Transverse colon (tissue), 4 donors: ENCODE data around the gene NFYA. TPM values are rescaled to one million over a fixed set of nuclear protein-coding genes. Genes with fewer than 3 reads are reported as not detected.

Experiments
- DNase-seq: peaks from one replicate; pipeline ENCODE4 v3.0.0-alpha.2; 2019
- H3K27ac ChIP-seq, 4 donors: fragments of 200-600 bp; sonication (generic); 2 replicates each; pipeline ENCODE4 v1.5.1; 2016 to 2018; ENCODE audit warnings: inconsistent platforms in 4 of 4
- H3K27me3 ChIP-seq: fragments of 200-600 bp; sonication (generic); 2 replicates; pipeline ENCODE4 v1.5.1; 2017; ENCODE audit warnings: inconsistent platforms
- H3K36me3 ChIP-seq, 4 donors: fragments of 200-600 bp; sonication (generic); 2 replicates each; pipeline ENCODE4 v1.5.1; 2017 to 2019; ENCODE audit warnings: inconsistent platforms in 4 of 4
- H3K4me1 ChIP-seq, 4 donors: fragments of 200-600 bp; sonication (generic); 2 replicates each; pipeline ENCODE4 v1.5.1; 2017 to 2020; ENCODE audit warnings: inconsistent platforms in 4 of 4
- H3K4me3 ChIP-seq, 4 donors: fragments of 200-600 bp; sonication (generic); 1 replicate in 1 of 4; 2 replicates in 3 of 4; pipeline versions ENCODE4 v1.5.1 to v1.6.1; 2017 to 2019; ENCODE audit warnings: inconsistent platforms in 4 of 4
- H3K9me3 ChIP-seq, 2 donors: fragments of 200-600 bp; sonication (generic); 2 replicates each; pipeline ENCODE4 v1.5.1; 2017 to 2019; ENCODE audit warnings: inconsistent platforms in 2 of 2
- CTCF ChIP-seq, 5 experiments: fragments of 200-600 bp in 3 of 5; fragments of 450-650 bp in 2 of 5; sonication (generic) in 3 of 5; IDR thresholded peaks; 1 replicate in 2 of 5; 2 replicates in 3 of 5; pipeline ENCODE4 v1.5.1; 2016 to 2017; ENCODE audit warnings: antibody characterized with exemption in 5 of 5, inconsistent platforms in 3 of 5, mild to moderate bottlenecking in 2 of 5, moderate library complexity in 1 of 5
- EP300 ChIP-seq: sonication (generic); formaldehyde crosslinking; IDR thresholded peaks from one replicate; pipeline ENCODE4 v1.6.1; 2017; ENCODE audit warnings: antibody characterized with exemption, low read depth
- POLR2A ChIP-seq: fragments of 450-650 bp; IDR thresholded peaks from one replicate; pipeline ENCODE4 v1.6.1; 2016; ENCODE audit warnings: antibody characterized with exemption, mild to moderate bottlenecking, moderate library complexity
- POLR2AphosphoS5 ChIP-seq, 3 donors: sonication (generic); formaldehyde crosslinking; IDR thresholded peaks; one replicate each; pipeline ENCODE4 v1.6.1; 2016; ENCODE audit warnings: antibody characterized with exemption in 3 of 3
- WGBS, 2 donors: methylation state at CpG; one replicate each; pipeline ENCODE4 v1.1.5; 2018; ENCODE audit warnings: low coverage in 1 of 2; 5-methylcytosine and 5-hydroxymethylcytosine counted together
- in situ Hi-C, 4 donors: fragments of 200-750 bp; cut with MboI; loops; one replicate each; pipeline versions ENCODE4 v1.15.0 to v1.15.1; 2017; ENCODE audit warnings: low sequenced_read_pairs in 3 of 4, low pct_ligation_motif_present in 1 of 4, low pct_unique_long_range_greater_than_20kb in 1 of 4
- intact Hi-C: fragments of 100-400 bp; cut with DNase I; formaldehyde crosslinking; loops from one replicate; pipeline ENCODE4 v1.15.1; 2023; ENCODE audit warnings: low total_unique reads
- total RNA-seq, 4 donors: library from RNA; depleted of rRNA; stranded (reverse); fragments of >200 nt; gene quantifications; one replicate each; pipeline ENCODE4 v1.1.0, GENCODE V29; 2016

The NFYA gene
- total RNA-seq, 4 donors from 2014 or later, result 11.1 to 64.3 (median 20.9) TPM

GRCh38 chr6:41075651-41076626 lies 3.2 kb downstream of the NFYA start:
- Histone ChIP-seq H3K4me1 (peaks cover 10 to 49% (median 32%) of the 10 kb centered on the region in 4 donors), H3K27me3 (no peaks in the 10 kb centered on the region), H3K9me3 (no peaks in the 10 kb centered on the region), H3K4me3 (no peak overlapping the region), H3K36me3 (peaks cover 0 to 21% (median 1%) of the 10 kb centered on the region in 4 donors), H3K27ac (no peak overlapping the region)
- intact Hi-C loops, result no loop called here
- in situ Hi-C loops, result loop anchor here in 1 of 4 donors (25.0 kb wide), 1 partner anchor 236 kb away; no protein-coding TSS in a partner anchor
- no peak for DNase-seq
- TF ChIP-seq POLR2A (no peak), EP300 (no peak), CTCF (IDR thresholded peaks at IDR 0.05) (no peak), POLR2AphosphoS5 (IDR thresholded peaks at IDR 0.05) (no peak)
- WGBS, 2 donors, result 77 to 90% methylated on average over 4 of the region's 4 CpGs

GRCh38 chr6:41077536-41077935 lies 4.8 kb downstream of the NFYA start:
- Histone ChIP-seq H3K27ac (peak overlapping the region in 1 of 4 donors; percentile 11), H3K9me3 (no peaks in the 10 kb centered on the region), H3K36me3 (peaks cover 0 to 28% (median 1%) of the 10 kb centered on the region in 4 donors), H3K4me1 (peaks cover 9 to 43% (median 29%) of the 10 kb centered on the region in 4 donors), H3K4me3 (no peak overlapping the region), H3K27me3 (no peaks in the 10 kb centered on the region)
- TF ChIP-seq EP300 (no peak), CTCF (IDR thresholded peaks at IDR 0.05) (no peak), POLR2AphosphoS5 (IDR thresholded peaks at IDR 0.05) (no peak), POLR2A (no peak)
- 37 to 80% methylated on average over 2 of the region's 2 CpGs for WGBS, 2 donors
- intact Hi-C loops (no loop called here), in situ Hi-C loops (loop anchor here in 1 of 4 donors (25.0 kb wide), 1 partner anchor 235 kb away; no protein-coding TSS in a partner anchor)
- DNase-seq, result no peak

GRCh38 chr6:41078101-41078500 lies 5.3 kb downstream of the NFYA start:
- Histone ChIP-seq H3K4me1 (peaks cover 9 to 43% (median 29%) of the 10 kb centered on the region in 4 donors), H3K27ac (no peak overlapping the region), H3K36me3 (peaks cover 0 to 28% (median 1%) of the 10 kb centered on the region in 4 donors), H3K9me3 (no peaks in the 10 kb centered on the region), H3K27me3 (no peaks in the 10 kb centered on the region), H3K4me3 (no peak overlapping the region)
- in situ Hi-C loops (loop anchor here in 1 of 4 donors (25.0 kb wide), 1 partner anchor 234 kb away; no protein-coding TSS in a partner anchor), intact Hi-C loops (no loop called here)
- DNase-seq, result no peak
- 44 to 58% methylated on average over 3 of the region's 3 CpGs for WGBS, 2 donors
- TF ChIP-seq POLR2AphosphoS5 (IDR thresholded peaks at IDR 0.05) (no peak), POLR2A (no peak), CTCF (IDR thresholded peaks at IDR 0.05) (no peak), EP300 (no peak)

DNA sequence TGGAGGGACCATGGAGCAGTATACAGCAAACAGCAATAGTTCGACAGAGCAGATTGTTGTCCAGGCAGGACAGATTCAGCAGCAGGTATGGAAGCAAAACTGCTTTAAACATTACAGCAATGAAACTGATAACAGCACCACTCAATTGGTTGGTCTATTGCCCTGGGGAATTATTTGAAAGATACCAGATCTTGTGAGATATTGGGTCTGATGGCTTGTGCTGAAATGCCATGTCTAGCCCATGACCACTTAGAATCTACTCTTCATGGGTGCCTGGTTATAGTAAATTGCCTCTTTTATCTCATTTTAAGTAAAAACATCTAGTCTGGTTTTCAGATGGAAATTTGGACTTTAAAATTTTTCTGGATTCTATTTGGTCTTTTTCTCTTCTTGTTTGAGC lies 6.3 kb downstream of the NFYA start:
- H3K4me1 ChIP-seq, result peaks cover 9 to 42% (median 27%) of the 10 kb centered on the region in 4 donors
- 100% methylated on average over 1 of the region's 1 CpG; no CpG with 5 or more reads in 1 of the 2 donors for WGBS, 2 donors
- TF ChIP-seq EP300 (no peak), POLR2AphosphoS5 (IDR thresholded peaks at IDR 0.05) (no peak), POLR2A (no peak), CTCF (IDR thresholded peaks at IDR 0.05) (no peak)
- no peak for DNase-seq
- no peaks in the 10 kb centered on the region for H3K9me3 ChIP-seq
- H3K36me3 ChIP-seq, result peaks cover 0 to 31% (median 4%) of the 10 kb centered on the region in 4 donors
- H3K27me3 ChIP-seq, result no peaks in the 10 kb centered on the region
- H3K4me3 ChIP-seq, result no peak overlapping the region
- in situ Hi-C loops, result loop anchor here in 1 of 4 donors (25.0 kb wide), 1 partner anchor 233 kb away; no protein-coding TSS in a partner anchor
- no peak overlapping the region for H3K27ac ChIP-seq
- intact Hi-C loops, result no loop called here
